ENCODE results near the gene IFT43.
A peak's percentile ranks its signal among the peaks of the same experiment; 100 is the strongest.

IFT43 gene

GRCh38 chr14:75985618-75986438, at the start of gene IFT43:
Gene IFT43, plus strand, starts transcription at chr14:75985763. Its CDS starts 24 bp downstream, at chr14:75985787.
- DNase-seq, result peak; percentile 92

GRCh38 chr14:75939200-75939599, 46.4 kb upstream of the IFT43 start:
- no peak for DNase-seq

- DNase-seq, result no peak
Observed at GRCh38 chr14:75941030-75941429, 44.5 kb upstream of the IFT43 start.

GRCh38 chr14:75944607-75945241, 40.8 kb upstream of the IFT43 start:
- no peak for DNase-seq

DNA sequence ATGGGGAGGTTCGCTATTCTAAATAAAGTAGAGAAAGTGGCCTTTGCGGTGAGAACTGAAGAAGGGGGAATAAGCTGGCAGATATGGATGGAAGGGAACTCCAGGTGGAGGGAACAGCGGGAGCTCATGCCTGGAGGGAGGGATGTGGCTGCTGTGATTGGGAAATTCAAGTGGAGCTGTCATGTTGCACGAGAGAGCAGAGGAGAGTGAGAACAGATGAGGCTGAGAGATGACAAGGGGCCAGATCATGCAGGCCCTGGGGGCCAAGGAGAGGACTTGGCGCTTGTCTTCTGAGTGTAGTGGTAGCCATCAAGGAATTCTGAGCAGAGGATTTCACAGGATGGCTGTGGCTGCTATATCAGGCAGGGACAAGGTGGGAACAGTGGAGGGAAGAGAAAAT, 38.8 kb upstream of the IFT43 start:
- no peak for DNase-seq

DNA sequence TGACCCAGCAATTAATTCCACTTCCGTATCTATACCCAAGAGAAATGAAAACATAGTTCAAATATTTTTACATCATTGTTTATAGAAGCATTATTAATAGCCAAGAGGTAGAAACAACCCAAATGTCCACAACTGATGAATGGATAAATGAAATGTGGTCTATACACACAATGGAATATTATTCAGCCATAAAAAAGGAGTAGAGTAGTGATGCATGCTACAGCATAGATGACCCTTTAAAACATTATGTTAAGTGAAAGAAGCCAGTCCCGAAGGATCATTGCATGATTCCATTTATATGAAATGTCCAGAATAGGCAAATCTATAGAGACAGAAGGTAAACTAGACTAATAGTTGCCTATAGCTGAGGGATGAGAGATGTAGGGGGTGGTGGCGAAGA, 33.1 kb upstream of the IFT43 start:
- no peak for DNase-seq

DNA sequence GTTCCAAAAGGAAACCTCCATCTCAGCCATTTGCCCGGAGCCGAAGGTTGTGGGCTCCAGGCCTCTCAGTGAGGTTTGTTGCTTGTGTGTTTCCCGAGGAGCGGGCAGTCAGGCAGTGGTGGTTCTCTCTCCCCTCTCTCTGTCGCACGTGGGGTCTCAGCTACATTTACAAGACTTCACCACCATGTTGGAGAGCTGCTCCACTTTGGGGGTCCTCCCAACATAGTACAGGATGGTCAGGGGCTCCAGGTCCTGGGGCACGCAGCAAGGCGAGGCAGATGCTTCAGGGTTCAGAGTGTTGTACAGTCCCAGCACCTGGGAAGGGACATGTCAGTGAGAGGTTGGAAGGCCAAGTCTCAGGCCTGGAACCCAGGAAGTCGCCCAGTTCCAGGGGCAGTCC, 26.5 kb upstream of the IFT43 start:
- no peak for DNase-seq

GRCh38 chr14:75960231-75960630, 25.3 kb upstream of the IFT43 start:
- no peak for DNase-seq

DNA sequence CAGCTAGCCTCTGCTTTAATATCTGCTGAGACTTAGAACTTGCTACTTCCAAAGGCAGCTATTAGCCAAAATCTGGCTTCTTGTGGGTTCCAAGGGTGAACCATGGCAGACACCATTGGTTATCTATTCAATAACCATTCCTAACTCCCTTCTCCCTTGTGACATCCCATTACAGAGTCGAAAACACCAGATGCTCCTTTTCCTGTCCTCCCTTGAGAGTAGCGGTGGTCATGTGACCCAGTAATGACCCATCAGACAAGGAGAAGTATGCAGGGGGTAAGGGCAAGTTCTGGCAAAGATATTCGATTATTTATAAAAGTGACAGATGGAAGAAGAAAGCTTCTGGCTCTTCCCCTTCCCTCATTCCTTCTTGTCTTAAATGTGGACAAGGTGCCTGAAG, 23.9 kb upstream of the IFT43 start:
- DNase-seq, result no peak

GRCh38 chr14:75967866-75968265, 17.7 kb upstream of the IFT43 start:
- no peak for DNase-seq

- DNase-seq, result no peak
Observed at GRCh38 chr14:75968456-75968855, 17.1 kb upstream of the IFT43 start.

DNA sequence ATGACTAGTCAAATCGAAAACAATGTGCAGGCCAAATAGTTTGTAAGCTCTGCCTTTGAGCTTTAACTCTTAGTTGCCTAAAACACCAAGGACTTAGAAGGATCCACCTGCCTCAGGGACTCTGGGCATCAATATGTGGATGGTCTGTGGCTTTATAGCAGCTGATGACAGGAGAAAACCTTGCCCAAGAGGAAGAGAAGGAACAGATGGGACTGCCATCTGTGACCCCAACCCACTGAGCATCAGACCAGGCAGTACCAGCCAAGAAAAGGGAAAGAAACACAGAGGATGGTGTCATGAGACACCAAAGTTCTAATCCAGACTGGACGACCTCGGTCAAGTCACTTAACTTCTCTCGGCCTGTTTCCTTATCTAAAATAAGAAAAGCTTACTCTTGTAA, 16.4 kb upstream of the IFT43 start:
- no peak for DNase-seq

- DNase-seq, result no peak
Observed at GRCh38 chr14:75969891-75970290, 15.7 kb upstream of the IFT43 start.

GRCh38 chr14:75970989-75971388, 14.6 kb upstream of the IFT43 start:
- DNase-seq, result no peak

GRCh38 chr14:75971509-75971908, 14.1 kb upstream of the IFT43 start:
- no peak for DNase-seq

DNA sequence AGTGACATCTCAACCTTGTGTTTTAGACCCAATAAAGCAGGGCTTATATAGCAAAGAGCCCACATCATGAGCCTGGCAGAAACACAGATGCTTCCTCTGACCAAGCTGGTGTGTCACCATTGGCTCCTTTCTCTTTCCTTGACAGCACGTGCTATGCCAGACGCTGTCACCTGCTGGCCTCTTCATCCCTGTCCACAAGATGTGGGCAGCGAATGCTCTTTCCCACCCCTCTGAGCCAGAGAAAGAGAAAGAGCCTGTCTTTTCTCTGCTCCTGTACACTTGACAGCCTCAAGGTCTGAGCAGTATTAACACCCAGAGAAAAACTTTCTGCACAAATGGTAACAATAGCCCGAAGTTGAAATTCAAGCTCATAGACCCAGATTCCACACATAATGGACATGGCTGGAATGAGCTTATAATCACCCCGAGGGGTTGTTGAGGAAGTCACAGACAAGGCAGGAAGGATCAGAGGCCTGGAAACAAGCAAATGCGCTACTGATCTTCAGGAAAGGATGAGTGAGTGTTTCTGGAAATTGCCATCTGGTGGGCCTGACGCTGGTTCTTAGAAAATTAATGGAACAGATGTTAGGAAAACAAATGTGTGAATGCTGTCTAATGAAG, 12.7 kb upstream of the IFT43 start:
- DNase-seq, result no peak

DNA sequence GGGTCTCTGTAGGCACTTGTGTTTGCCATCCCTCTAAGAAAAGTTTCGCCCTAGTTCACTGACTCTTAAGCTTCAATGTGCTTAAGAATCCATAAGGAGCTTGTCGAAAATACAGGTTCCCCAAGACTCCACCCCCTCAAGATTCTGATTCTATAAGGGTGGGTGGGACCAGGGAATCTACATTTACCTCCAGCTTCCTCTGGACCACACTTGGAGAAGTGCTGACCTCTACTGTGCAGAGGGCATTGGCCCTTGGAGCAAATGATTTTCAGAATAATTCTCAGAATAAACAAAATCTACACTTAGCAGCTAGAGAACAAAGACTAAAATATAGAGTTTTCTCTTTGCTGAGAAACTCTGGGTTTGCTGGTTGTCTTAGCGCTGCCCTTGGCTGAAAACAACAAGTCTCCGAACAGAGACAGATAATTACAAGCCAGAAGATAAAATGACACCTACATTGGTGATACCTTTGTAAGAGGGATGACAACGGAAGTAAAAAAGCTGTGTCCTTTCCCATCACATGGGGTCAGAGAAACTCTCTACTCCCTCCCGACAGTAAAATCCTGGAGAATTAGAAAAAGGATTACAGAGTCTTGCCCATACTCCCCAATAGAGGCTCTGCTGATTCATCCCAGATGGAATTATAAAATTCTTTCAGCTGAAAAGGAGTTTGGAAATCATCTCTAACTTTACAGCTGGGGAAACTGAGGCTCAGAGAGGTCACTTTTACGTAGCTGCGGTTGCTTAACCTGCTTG, 8.6 kb upstream of the IFT43 start:
- no peak for DNase-seq

DNA sequence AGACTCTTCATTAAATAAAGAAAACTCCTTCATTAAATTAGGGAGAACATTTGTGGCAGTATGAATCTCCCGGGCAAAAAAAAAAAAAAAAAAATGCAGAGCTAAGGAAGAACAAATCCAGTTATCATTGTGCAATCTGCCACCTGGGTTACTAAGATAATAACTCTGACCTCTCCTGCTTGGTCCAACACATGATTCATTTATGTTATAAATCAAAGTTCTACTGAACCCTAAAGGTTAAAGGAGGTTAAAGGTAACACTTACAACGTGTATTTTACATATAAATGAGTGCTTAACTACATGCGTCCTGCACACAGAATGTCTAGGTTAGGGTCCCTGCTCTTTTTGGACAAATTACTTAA, 8.0 kb upstream of the IFT43 start:
- no peak for DNase-seq

- no peak for DNase-seq
Observed at GRCh38 chr14:75978249-75978731, 7.3 kb upstream of the IFT43 start.

GRCh38 chr14:75979071-75979571, 6.4 kb upstream of the IFT43 start:
- DNase-seq, result peak; percentile 41 to 53

DNA sequence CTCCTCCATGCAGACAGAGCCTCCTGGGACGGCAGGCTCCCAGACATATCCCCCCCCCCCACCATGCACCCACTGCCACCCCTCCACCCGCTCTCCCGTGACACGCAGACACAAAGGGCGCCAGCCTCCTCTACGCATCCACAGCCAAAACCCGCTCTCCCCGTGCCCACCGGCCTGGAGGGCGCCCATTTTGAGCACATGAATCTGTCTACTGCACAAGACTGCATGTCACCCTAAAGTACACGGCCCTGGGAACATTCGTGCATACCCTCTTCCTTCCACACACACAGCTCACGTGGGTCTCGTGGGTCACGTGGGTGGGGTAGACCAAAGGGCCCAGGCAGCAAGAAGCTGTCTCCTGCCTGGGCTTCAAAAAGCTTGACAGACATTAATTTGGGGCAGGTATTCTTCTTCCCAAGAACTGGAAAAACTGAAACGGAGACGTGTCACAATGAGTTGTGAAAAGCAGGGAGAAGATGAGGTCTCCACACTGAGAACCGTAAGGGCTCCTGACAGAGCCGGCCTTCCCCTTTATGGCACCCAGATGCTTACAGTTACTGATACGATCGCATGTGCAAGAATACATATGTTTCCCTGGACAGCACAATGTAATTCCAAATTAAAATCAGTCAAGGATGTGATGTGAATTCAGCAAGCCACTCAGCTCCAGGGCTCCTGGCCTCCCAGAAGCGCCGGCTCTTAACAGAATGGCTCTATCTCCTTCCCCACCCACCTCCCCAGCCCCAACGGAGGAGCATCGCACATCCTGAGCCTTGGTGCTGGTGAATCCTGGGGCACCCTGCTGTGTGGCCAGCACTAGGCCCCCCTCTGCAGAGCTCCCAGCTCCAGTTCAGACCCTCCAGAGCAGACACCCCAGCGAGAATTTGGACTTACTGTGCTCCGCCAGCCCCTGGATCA, 5.7 kb upstream of the IFT43 start:
- DNase-seq, result no peak

DNA sequence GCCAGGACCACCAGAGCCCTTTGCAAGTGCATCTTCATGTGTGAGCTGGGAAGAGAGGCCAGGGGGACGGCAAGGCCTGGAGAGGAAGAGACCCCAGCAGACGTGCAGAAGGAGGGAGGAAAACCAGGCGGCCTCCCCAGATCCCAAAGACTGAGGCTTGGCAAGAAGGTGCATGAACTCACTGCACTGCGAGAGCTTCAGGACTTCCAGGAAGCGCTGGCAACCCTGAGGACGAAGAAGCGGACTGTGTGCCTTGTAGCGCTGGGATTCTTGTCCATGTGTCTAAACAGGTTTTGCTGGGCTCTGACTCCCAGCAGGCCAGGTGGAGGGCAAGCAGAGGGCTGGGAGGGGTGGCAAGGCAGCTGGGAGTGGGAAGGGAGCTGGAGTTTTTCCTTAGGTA, 4.7 kb upstream of the IFT43 start:
- no peak for DNase-seq
